Measurements from ENCODE around the gene ZDHHC14.

- TF ChIP-seq CTCF (optimal IDR thresholded peaks at IDR 0.05 in 1 of 3, IDR thresholded peaks at IDR 0.05 in 1 of 3, conservative IDR thresholded peaks at IDR 0.05 in 1 of 3; ENCODE audit: extremely low read depth in 1 of 3, insufficient read depth in 2 of 3, low read length in 3 of 3) (no peak), EZH2 (IDR thresholded peaks at IDR 0.05; ENCODE audit: low read length) (no peak)
Measured at GRCh38 chr6:157471895-157472686, 91.1 kb downstream of the ZDHHC14 start.
